SJCRH30 (cell line): ENCODE results near the gene DZIP3. TPM values are rescaled to one million over a fixed set of nuclear protein-coding genes. Genes with fewer than 3 reads are reported as not detected.

ENCODE experiments used
- DNase-seq, 2 experiments: peaks; one replicate each; pipeline ENCODE4 v3.0.0-alpha.2; 2015 to 2020
- H3K27ac ChIP-seq: fragments of 250-450 bp; sonication (Bioruptor Pico); 2 replicates; pipeline ENCODE4 v1.5.1; 2020; ENCODE audit warnings: mild to moderate bottlenecking, moderate library complexity
- H3K27me3 ChIP-seq: fragments of 250-450 bp; sonication (Bioruptor Pico); 2 replicates; pipeline ENCODE4 v1.5.1; 2020; ENCODE audit warnings: mild to moderate bottlenecking, moderate library complexity
- H3K36me3 ChIP-seq: fragments of 250-450 bp; sonication (Bioruptor Pico); 2 replicates; pipeline ENCODE4 v1.5.1; 2020; ENCODE audit warnings: mild to moderate bottlenecking, moderate library complexity
- H3K4me1 ChIP-seq: fragments of 250-450 bp; sonication (Bioruptor Pico); 2 replicates; pipeline ENCODE4 v1.5.1; 2020; ENCODE audit warnings: mild to moderate bottlenecking, moderate library complexity
- H3K4me3 ChIP-seq: fragments of 250-450 bp; sonication (Bioruptor Pico); 2 replicates; pipeline ENCODE4 v1.5.1; 2020; ENCODE audit warnings: mild to moderate bottlenecking, moderate library complexity
- H3K9me3 ChIP-seq: fragments of 250-450 bp; sonication (Bioruptor Pico); replicated peaks from 2 replicates; pipeline ENCODE4 v1.5.1; 2020; ENCODE audit warnings: mild to moderate bottlenecking, moderate library complexity
- total RNA-seq: library from RNA; depleted of rRNA; stranded (reverse); fragments of >200 nt; shearing (Covaris generic); gene quantifications from 2 replicates; pipeline ENCODE4 v1.2.3, GENCODE V29; 2014; rRNA removed

Gene DZIP3
- total RNA-seq, 1 experiment from 2014 or later: 46.7 TPM

GRCh38 chr3:108705045-108705444 lies 115.5 kb downstream of the DZIP3 start:
- no peaks in the 10 kb centered on the region for H3K4me1 ChIP-seq
- no peaks in the 10 kb centered on the region for H3K36me3 ChIP-seq
- peaks cover 11% of the 10 kb centered on the region; the same call in 1 of the 2 replicates for H3K9me3 ChIP-seq
- H3K4me3 ChIP-seq: no peak overlapping the region
- no peaks in the 10 kb centered on the region for H3K27me3 ChIP-seq
- no peak overlapping the region for H3K27ac ChIP-seq
- DNase-seq: no peak

DNA sequence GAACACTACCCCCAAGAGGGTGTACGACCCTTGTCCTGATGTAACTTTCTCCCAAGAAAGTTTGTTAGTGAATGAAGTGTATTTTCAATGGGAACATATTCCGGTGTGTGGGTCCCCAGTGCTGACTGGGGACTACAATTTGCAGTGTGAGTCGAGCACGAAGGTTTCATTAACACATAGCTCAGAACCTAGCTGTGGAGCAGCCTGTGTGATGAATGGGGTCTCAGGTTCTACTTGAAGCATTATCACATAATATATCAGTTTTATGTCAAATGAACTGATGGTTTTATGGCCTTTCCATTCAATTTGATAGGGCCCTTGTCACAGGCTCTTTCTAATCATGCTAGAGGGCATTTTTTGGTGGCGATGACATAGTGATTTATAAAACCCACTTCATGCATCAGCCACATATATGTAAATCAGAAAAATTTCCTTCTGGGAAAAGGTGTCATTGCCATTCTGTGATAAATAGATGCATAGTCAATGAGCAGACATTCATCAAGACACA lies 123.5 kb downstream of the DZIP3 start:
- H3K4me1 ChIP-seq: no peaks in the 10 kb centered on the region
- no peak overlapping the region for H3K4me3 ChIP-seq
- DNase-seq: no peak
- no peaks in the 10 kb centered on the region for H3K27me3 ChIP-seq
- no peaks in the 10 kb centered on the region for H3K9me3 ChIP-seq
- no peaks in the 10 kb centered on the region for H3K36me3 ChIP-seq
- H3K27ac ChIP-seq: no peak overlapping the region

- DNase-seq: no peak
- H3K27ac ChIP-seq: no peak overlapping the region
- H3K4me3 ChIP-seq: no peak overlapping the region
- no peaks in the 10 kb centered on the region for H3K27me3 ChIP-seq
- H3K36me3 ChIP-seq: no peaks in the 10 kb centered on the region
- H3K9me3 ChIP-seq: no peaks in the 10 kb centered on the region
- H3K4me1 ChIP-seq: no peaks in the 10 kb centered on the region
These were observed 124.3 kb downstream of the DZIP3 start for GRCh38 chr3:108713816-108714215.

DNA sequence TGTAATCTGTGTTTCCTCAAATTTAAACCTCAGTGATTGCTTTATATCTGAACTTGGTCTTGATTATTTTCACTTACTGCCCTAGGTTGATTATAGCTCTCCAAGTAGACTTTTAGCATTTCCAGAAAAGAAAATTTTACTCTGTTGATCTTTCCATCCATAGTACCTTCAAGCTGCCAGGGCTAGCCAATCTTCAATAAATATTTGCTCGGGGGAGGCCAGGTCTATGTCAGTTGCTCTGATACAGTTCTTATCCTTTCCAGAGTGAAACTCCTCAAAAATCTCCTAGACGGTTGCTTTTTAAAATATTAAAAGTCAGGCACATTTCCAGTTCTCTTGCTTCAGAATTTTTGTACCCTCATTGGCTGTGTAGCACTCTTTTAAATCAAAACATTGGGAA lies 128.9 kb downstream of the DZIP3 start:
- H3K4me3 ChIP-seq: no peak overlapping the region
- H3K27ac ChIP-seq: no peak overlapping the region
- no peak for DNase-seq
- H3K4me1 ChIP-seq: no peaks in the 10 kb centered on the region
- no peaks in the 10 kb centered on the region for H3K36me3 ChIP-seq
- H3K27me3 ChIP-seq: no peaks in the 10 kb centered on the region
- H3K9me3 ChIP-seq: no peaks in the 10 kb centered on the region

GRCh38 chr3:108719178-108719806 lies 129.8 kb downstream of the DZIP3 start:
- Histone ChIP-seq H3K27me3 (no peaks in the 10 kb centered on the region), H3K9me3 (no peaks in the 10 kb centered on the region), H3K27ac (no peak overlapping the region), H3K36me3 (no peaks in the 10 kb centered on the region), H3K4me1 (no peaks in the 10 kb centered on the region), H3K4me3 (no peak overlapping the region)
- no peak for DNase-seq

GRCh38 chr3:108722724-108723123 lies 133.2 kb downstream of the DZIP3 start:
- Histone ChIP-seq H3K4me1 (no peaks in the 10 kb centered on the region), H3K27ac (no peak overlapping the region), H3K9me3 (no peaks in the 10 kb centered on the region), H3K4me3 (no peak overlapping the region), H3K27me3 (no peaks in the 10 kb centered on the region), H3K36me3 (no peaks in the 10 kb centered on the region)
- DNase-seq: no peak

GRCh38 chr3:108724101-108724500 lies 134.6 kb downstream of the DZIP3 start:
- no peak overlapping the region for H3K27ac ChIP-seq

GRCh38 chr3:108728105-108728504 lies 138.6 kb downstream of the DZIP3 start:
- no peaks in the 10 kb centered on the region for H3K36me3 ChIP-seq
- H3K27ac ChIP-seq: no peak overlapping the region
- H3K4me3 ChIP-seq: no peak overlapping the region
- no peak for DNase-seq
- H3K9me3 ChIP-seq: no peaks in the 10 kb centered on the region
- H3K4me1 ChIP-seq: no peaks in the 10 kb centered on the region
- no peaks in the 10 kb centered on the region for H3K27me3 ChIP-seq

More at GRCh38 chr3:108724101-108724500, 134.6 kb downstream of the DZIP3 start:
- no peak for DNase-seq
- Histone ChIP-seq H3K36me3 (no peaks in the 10 kb centered on the region), H3K9me3 (no peaks in the 10 kb centered on the region), H3K4me3 (no peak overlapping the region), H3K27me3 (no peaks in the 10 kb centered on the region), H3K4me1 (no peaks in the 10 kb centered on the region)

DNA sequence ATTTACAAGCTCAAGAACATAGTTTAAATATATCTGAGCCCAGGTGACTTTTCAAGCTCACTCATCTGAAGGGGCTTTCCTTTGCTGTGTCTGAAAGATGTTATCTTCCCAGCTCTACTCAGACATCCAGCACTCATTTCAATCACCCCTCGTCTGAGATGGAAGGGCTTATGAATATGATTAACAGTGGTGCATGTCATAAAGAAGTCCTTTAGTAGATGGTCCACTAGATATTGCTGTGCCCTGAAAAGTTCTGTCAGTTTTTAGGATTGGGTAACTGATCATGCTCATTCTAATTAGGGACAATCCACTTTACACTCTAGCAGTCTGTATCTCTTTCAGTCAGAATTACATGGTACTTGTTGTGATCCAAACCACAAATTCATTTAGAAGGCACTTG lies 139.4 kb downstream of the DZIP3 start:
- Histone ChIP-seq H3K4me3 (no peak overlapping the region), H3K4me1 (no peaks in the 10 kb centered on the region), H3K27ac (no peak overlapping the region), H3K27me3 (no peaks in the 10 kb centered on the region), H3K36me3 (no peaks in the 10 kb centered on the region), H3K9me3 (no peaks in the 10 kb centered on the region)
- DNase-seq: no peak

DNA sequence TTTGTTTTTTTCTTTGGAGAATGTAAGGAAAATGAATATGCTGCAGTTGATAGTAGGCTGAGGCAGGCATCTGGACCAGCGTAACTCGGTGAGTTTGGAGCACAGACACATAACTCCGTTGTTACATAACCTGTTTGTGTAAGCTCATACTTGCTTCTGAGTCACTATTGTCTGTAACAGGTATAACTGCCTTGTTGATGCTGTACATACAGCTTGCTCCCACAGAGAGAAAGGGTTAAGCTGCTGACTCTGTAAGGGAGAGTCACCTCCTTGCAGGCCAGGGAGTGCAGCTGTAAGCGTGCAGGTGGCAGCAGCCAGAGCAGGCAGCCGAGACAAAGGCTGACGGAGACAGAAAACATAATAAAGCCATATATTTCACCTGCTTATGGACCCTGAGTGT lies 147.3 kb downstream of the DZIP3 start:
- Histone ChIP-seq H3K4me3 (no peak overlapping the region), H3K4me1 (no peaks in the 10 kb centered on the region), H3K27me3 (no peaks in the 10 kb centered on the region), H3K27ac (no peak overlapping the region), H3K9me3 (no peaks in the 10 kb centered on the region), H3K36me3 (no peaks in the 10 kb centered on the region)
- DNase-seq: no peak

- no peaks in the 10 kb centered on the region for H3K36me3 ChIP-seq
- DNase-seq: no peak
- H3K4me1 ChIP-seq: no peaks in the 10 kb centered on the region
- no peak overlapping the region for H3K4me3 ChIP-seq
- H3K27ac ChIP-seq: no peak overlapping the region
- H3K9me3 ChIP-seq: no peaks in the 10 kb centered on the region
- H3K27me3 ChIP-seq: no peaks in the 10 kb centered on the region
These were observed 153.4 kb downstream of the DZIP3 start for GRCh38 chr3:108742929-108743328.

Other genes starting within 250 kb of the DZIP3 start
- 0.08 and 0.14 TPM in 2 replicates for gene MYH15, start 79.1 kb upstream of the DZIP3 start, total RNA-seq
- gene CIP2A, start 284 bp upstream of the DZIP3 start, total RNA-seq: 105 and 129 TPM in 2 replicates
- not detected in 2 replicates for gene RETNLB, start 167.7 kb downstream of the DZIP3 start, total RNA-seq
- 0.08 TPM in 1 of 2 replicates, not detected in the other for gene TRAT1, start 233.1 kb downstream of the DZIP3 start, total RNA-seq